Tongue (tissue), 2 donors: Measurements from ENCODE around the gene MZT2B. TPM values are rescaled to one million over a fixed set of nuclear protein-coding genes. Genes with fewer than 3 reads are reported as not detected.
"Not testable (repeated sequence)": the region's sequence is repeated elsewhere in the genome, so short reads cannot be mapped to it uniquely, and the experiment has no call there.

ENCODE experiments used
- DNase-seq: peaks from one replicate; pipeline ENCODE4 v3.0.0-alpha.2; 2015
- total RNA-seq: library from RNA; depleted of rRNA; stranded (reverse); fragments of >200 nt; gene quantifications from one replicate; pipeline ENCODE4 v1.2.3, GENCODE V29; 2014

The MZT2B gene
- total RNA-seq, 1 donor from 2014 or later: 106 TPM

DNA sequence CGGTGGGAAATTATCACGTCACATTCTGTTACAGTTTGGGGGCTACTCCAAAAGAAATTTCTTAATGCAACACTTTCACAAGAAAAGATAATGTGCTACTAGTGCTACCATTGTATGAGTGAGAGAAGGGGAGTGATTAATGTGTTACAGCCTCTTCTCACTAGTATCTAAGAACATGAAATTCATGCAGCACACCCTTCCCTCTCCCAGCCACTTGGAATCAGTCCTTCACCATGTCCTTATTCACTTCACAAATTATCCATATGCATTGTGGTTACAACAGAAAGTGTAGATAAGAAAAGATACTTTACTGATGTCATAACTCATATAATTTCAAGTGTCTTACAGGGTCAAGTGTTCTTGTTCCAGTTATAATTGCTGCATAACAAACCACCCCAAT lies 37.1 kb downstream of the MZT2B start:
- not testable (repeated sequence) for DNase-seq

GRCh38 chr2:130220505-130220904 lies 38.4 kb downstream of the MZT2B start:
- DNase-seq: not testable (repeated sequence)

GRCh38 chr2:130222523-130222922 lies 40.5 kb downstream of the MZT2B start:
- not testable (repeated sequence) for DNase-seq

DNA sequence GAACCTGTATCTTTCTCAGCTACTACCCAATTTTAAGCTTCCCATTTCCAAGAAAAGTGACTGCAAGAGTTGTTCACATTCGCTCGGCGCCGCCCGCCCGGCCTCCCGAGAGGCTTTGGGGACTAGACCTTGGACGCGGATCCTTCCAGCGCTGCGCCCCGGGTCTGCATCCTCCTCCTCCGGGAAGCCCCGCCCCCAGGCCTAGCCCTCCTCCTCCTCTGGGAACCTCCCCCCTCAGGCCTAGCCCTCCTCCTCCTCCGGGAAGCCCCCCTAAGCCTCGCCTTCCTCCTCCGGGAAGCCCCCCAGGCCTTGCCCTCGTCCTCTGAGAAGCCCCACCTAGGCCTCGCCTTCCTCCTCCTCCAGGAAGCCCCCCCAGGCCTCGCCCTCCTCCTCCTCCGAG lies 45.9 kb downstream of the MZT2B start:
- not testable (repeated sequence) for DNase-seq

GRCh38 chr2:130228467-130229160 lies 46.6 kb downstream of the MZT2B start:
- not testable (repeated sequence) for DNase-seq

GRCh38 chr2:130229161-130229510 lies 47.1 kb downstream of the MZT2B start:
- peak; percentile 58 for DNase-seq

DNA sequence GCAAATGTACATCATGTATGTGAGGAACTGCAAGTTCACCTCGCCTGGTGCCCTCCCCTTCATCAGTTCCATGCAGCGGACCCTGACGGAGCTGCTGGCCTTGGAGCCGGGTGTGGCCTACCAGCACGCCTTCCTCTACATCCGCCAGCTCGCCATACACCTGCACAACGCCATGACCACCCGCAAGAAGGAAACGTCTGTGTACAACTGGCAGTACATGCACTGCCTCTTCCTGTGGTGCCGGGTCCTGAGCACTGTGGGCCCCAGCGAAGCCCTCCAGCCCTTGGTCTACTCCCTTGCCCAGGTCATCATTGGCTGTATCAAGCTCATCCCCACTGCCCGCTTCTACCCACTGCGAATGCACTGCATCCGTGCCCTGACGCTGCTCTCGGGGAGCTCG lies 48.3 kb downstream of the MZT2B start:
- DNase-seq: not testable (repeated sequence)

DNA sequence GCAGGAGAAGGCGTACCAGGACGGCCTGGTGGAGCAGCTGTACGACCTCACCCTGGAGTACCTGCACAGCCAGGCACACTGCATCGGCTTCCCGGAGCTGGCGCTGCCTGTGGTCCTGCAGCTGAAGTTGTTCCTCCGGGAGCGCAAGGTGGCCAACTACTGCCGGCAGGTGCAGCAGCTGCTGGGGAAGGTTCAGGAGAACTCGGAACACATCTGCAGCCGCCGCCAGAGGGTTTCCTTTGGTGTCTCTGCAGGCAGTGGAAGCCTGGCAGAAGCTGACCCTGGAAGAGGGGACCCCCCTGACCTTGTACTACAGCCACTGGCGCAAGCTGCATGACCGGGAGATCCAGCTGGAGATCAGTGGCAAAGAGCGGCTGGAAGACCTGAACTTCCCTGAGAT lies 48.8 kb downstream of the MZT2B start:
- DNase-seq: not testable (repeated sequence)

DNA sequence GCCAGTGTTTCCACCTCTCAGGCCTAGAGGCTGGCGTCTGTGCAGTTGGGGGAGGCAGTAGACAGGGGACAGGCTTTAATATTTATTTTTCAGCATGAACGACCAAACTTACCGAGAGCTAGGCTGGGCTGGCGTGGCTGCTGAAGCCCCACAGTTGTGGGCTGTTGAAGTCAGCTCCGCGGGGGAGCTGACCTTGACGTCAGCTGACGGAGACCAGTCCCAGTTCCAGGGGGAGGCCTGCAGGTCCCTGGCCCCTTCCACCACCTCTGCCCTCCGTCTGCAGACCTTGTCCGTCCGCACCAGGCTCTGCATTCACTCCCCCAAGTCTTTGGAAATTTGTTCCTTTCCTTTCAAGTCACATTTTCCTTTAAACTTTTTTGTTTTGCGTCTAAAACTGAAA lies 49.6 kb downstream of the MZT2B start:
- DNase-seq: no peak

- not testable (repeated sequence) for DNase-seq
Observed at GRCh38 chr2:130233066-130233465, 51.0 kb downstream of the MZT2B start.

DNA sequence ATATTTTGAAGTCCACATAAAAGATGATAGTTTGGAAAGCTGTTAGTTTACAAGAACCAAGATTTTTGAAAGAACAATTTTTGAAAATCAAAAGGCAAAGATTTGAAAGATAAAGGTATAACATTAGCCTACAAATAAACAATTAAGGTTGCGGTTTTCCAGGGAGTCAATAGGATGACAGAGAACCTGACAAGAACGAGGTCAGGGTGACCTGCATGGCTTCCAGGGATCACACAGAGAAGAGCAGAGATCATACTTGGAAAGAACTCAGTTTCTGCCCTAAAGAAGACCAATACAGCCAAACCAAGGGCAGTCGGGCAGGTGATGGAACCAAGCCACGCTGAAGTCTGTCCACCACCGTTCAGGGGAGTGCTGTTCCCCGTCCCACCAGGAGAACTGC lies 57.5 kb downstream of the MZT2B start:
- DNase-seq: not testable (repeated sequence)

Other genes starting within 250 kb of the MZT2B start
- gene RAB6C, start 202.6 kb upstream of the MZT2B start, total RNA-seq: 0.10 TPM
- not detected for gene POTEF, start 53.0 kb upstream of the MZT2B start, total RNA-seq
- 1.0 TPM for gene CCDC74B, start 37.1 kb upstream of the MZT2B start, total RNA-seq
- 22.5 TPM for gene SMPD4, start 660 bp upstream of the MZT2B start, total RNA-seq
- gene TUBA3E, start 16.2 kb downstream of the MZT2B start, total RNA-seq: not detected
- 52.1 TPM for gene IMP4, start 160.6 kb downstream of the MZT2B start, total RNA-seq
- gene PTPN18, start 173.8 kb downstream of the MZT2B start, total RNA-seq: 21.1 TPM